Measurements from ENCODE around the gene CDH22. TPM values are rescaled to one million over a fixed set of nuclear protein-coding genes. Genes with fewer than 3 reads are reported as not detected.

Gene CDH22
- total RNA-seq, 1 experiment from 2014 or later, result not detected

DNA sequence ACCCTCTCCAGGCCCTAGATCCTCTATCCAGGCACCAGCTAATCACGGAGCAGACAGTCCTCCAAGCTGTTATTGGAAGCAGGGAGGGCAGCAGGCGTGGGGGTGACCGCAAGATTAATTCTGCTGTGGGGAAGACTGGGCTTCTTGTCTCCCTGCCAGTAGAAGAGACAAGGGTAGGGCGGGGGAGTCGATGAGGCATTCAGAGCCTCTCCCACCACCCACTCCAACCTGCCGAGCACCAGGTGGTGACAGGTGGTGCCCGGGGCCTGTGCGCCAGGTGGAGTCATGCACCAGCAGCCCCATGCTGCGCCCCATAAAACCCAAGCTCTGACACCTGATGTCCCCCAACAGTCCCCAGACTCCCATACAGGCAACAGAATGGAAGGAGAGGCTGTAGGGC is 89.6 kb downstream of the CDH22 start:
- BruUV-seq (replicated peaks), result no TSS peak
- intact Hi-C loops (cut with micrococcal nuclease; ENCODE audit: unreplicated experiment), result no loop called here
- ChIA-PET CTCF (interaction anchor here (0.5 to 0.7 kb wide), 2 partner anchors 196 to 703 kb away, joined by 3 to 5 read pairs; no protein-coding TSS in a partner anchor), POLR2A (no interaction called here)
- H3K27me3 ChIP-seq (ENCODE audit: control insufficient read depth, insufficient read depth, low read length), result no peaks in the 10 kb centered on the region
- TF ChIP-seq, protein P1, sequence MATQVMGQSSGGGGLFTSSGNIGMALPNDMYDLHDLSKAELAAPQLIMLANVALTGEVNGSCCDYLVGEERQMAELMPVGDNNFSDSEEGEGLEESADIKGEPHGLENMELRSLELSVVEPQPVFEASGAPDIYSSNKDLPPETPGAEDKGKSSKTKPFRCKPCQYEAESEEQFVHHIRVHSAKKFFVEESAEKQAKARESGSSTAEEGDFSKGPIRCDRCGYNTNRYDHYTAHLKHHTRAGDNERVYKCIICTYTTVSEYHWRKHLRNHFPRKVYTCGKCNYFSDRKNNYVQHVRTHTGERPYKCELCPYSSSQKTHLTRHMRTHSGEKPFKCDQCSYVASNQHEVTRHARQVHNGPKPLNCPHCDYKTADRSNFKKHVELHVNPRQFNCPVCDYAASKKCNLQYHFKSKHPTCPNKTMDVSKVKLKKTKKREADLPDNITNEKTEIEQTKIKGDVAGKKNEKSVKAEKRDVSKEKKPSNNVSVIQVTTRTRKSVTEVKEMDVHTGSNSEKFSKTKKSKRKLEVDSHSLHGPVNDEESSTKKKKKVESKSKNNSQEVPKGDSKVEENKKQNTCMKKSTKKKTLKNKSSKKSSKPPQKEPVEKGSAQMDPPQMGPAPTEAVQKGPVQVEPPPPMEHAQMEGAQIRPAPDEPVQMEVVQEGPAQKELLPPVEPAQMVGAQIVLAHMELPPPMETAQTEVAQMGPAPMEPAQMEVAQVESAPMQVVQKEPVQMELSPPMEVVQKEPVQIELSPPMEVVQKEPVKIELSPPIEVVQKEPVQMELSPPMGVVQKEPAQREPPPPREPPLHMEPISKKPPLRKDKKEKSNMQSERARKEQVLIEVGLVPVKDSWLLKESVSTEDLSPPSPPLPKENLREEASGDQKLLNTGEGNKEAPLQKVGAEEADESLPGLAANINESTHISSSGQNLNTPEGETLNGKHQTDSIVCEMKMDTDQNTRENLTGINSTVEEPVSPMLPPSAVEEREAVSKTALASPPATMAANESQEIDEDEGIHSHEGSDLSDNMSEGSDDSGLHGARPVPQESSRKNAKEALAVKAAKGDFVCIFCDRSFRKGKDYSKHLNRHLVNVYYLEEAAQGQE (IDR thresholded peaks at IDR 0.05; ENCODE audit: insufficient read depth in 1 of 2, low read depth in 2 of 2, low read length in 1 of 2), result no peak
- TF ChIP-seq, protein P2, sequence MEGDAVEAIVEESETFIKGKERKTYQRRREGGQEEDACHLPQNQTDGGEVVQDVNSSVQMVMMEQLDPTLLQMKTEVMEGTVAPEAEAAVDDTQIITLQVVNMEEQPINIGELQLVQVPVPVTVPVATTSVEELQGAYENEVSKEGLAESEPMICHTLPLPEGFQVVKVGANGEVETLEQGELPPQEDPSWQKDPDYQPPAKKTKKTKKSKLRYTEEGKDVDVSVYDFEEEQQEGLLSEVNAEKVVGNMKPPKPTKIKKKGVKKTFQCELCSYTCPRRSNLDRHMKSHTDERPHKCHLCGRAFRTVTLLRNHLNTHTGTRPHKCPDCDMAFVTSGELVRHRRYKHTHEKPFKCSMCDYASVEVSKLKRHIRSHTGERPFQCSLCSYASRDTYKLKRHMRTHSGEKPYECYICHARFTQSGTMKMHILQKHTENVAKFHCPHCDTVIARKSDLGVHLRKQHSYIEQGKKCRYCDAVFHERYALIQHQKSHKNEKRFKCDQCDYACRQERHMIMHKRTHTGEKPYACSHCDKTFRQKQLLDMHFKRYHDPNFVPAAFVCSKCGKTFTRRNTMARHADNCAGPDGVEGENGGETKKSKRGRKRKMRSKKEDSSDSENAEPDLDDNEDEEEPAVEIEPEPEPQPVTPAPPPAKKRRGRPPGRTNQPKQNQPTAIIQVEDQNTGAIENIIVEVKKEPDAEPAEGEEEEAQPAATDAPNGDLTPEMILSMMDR (IDR thresholded peaks at IDR 0.05), result no peak
- TF ChIP-seq TCF7L2 (IDR thresholded peaks at IDR 0.05; ENCODE audit: low read depth, low read length), result no peak
- no peak for TF ChIP-seq POLR2AphosphoS5 (IDR thresholded peaks at IDR 0.05; ENCODE audit: low read depth, low read length)
- TF ChIP-seq SIN3A (IDR thresholded peaks at IDR 0.05; ENCODE audit: borderline replicate concordance, insufficient read depth, low read depth, low read length), result no peak
- peaks cover 10% of the 10 kb centered on the region; the same call in 1 of the 2 replicates for H3K4me1 ChIP-seq (ENCODE audit: control insufficient read depth, insufficient read depth, low read length)
- in situ Hi-C loops (cut with HindIII; ENCODE audit: low pct_unique_long_range_greater_than_20kb, low sequenced_read_pairs), result no loop called here
- DNase-seq (ENCODE audit: low read depth, low spot score), result no peak
- H3K4me3 ChIP-seq (ENCODE audit: low read depth in 2 of 2, low read length in 2 of 2), result no peak overlapping the region
- no peaks in the 10 kb centered on the region for H3K9me3 ChIP-seq (ENCODE audit: control insufficient read depth, insufficient read depth, low read depth, low read length)
- ATAC-seq, result no peak
- no peaks in the 10 kb centered on the region for H3K36me3 ChIP-seq (ENCODE audit: control insufficient read depth, insufficient read depth, low read length)
- H3K27ac ChIP-seq (ENCODE audit: low read length), result no peak overlapping the region

DNA sequence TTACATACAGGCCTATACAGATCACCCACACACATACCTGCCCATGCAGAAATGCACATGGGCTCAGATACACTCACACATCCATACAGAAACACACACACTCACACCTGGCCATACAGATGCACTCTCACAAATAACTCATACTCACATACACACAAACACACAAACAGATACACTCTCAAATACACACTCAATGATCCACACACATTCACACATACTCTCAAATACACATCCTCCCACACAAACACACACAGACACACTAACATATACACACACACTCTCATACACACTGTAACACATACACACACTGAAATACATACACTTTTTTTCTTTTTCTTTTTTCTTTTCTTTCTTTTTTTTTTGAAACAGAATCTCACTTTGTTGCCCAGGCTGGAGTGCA is 90.7 kb downstream of the CDH22 start:
- DNase-seq (ENCODE audit: low read depth, low spot score), result no peak

More for the DNA sequence above, 90.7 kb downstream of the CDH22 start:
- ChIA-PET CTCF (no interaction called here), POLR2A (no interaction called here)
- no peak overlapping the region for H3K27ac ChIP-seq (ENCODE audit: low read length)
- no peaks in the 10 kb centered on the region for H3K9me3 ChIP-seq (ENCODE audit: control insufficient read depth, insufficient read depth, low read depth, low read length)
- BruUV-seq (replicated peaks), result no TSS peak
- no peak for ATAC-seq
- H3K36me3 ChIP-seq (ENCODE audit: control insufficient read depth, insufficient read depth, low read length), result no peaks in the 10 kb centered on the region
- peaks cover 10% of the 10 kb centered on the region; the same call in 1 of the 2 replicates for H3K4me1 ChIP-seq (ENCODE audit: control insufficient read depth, insufficient read depth, low read length)
- no peaks in the 10 kb centered on the region for H3K27me3 ChIP-seq (ENCODE audit: control insufficient read depth, insufficient read depth, low read length)
- intact Hi-C loops (cut with micrococcal nuclease; ENCODE audit: unreplicated experiment) (no loop called here), in situ Hi-C loops (cut with HindIII; ENCODE audit: low pct_unique_long_range_greater_than_20kb, low sequenced_read_pairs) (no loop called here)
- TF ChIP-seq, protein P2 (IDR thresholded peaks at IDR 0.05), result no peak
- H3K4me3 ChIP-seq (ENCODE audit: low read depth in 2 of 2, low read length in 2 of 2), result no peak overlapping the region
